Nephron (organoid): ENCODE data around the gene NCAM1.

Experiments used
- H3K27ac Mint-ChIP-seq, 3 experiments: 2 replicates each; pipeline ENCODE4 v1.8.0; 2020; ENCODE audit warnings: mixed read lengths in 3 of 3, mild to moderate bottlenecking in 2 of 3, moderate library complexity in 1 of 3
- H3K27me3 Mint-ChIP-seq: 2 replicates; pipeline ENCODE4 v1.8.0; 2021; ENCODE audit warnings: low read depth, mild to moderate bottlenecking, moderate library complexity, mixed read lengths
- H3K36me3 Mint-ChIP-seq: 2 replicates; pipeline ENCODE4 v1.8.0; 2020; ENCODE audit warnings: low read depth, mixed read lengths
- H3K4me1 Mint-ChIP-seq: 2 replicates; pipeline ENCODE4 v1.8.0; 2020; ENCODE audit warnings: mixed read lengths
- H3K4me3 Mint-ChIP-seq, 3 experiments: 2 replicates each; pipeline ENCODE4 v1.8.0; 2020; ENCODE audit warnings: mild to moderate bottlenecking in 3 of 3, mixed read lengths in 3 of 3, moderate library complexity in 2 of 3
- H3K9me3 Mint-ChIP-seq: 2 replicates; pipeline ENCODE4 v1.8.0; 2020; ENCODE audit warnings: mixed read lengths
- TF ChIP-seq, protein P1 (sequence below), 3 experiments: fragments of 200-600 bp; sonication (generic); IDR thresholded peaks; one replicate each; pipeline ENCODE4 v1.5.0; 2021; ENCODE audit warnings: antibody characterized with exemption in 3 of 3; ENCODE audit not compliant: unreplicated experiment in 3 of 3

Gene NCAM1

DNA sequence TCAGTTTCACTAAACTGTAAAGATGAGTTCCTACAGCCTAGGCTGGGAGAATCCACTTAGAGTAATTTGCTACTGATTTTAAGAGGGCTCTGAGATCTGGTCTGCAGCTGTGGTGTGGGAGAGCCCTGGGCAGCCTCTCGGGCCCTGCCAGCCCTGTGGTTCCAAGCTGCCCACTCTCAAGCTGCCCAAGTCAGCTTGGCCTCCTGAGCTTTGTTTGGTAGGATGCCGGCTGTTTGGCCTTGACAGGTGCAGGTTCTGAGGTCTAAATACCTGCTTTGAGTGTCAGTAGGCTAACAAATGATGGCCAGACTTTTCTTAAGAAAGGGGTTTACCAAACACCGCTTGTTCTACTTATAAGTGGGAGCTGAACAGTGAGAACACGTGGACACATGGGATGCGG is 219.9 kb downstream of the NCAM1 start:
- peaks cover 64% of the 10 kb centered on the region for H3K4me1 Mint-ChIP-seq
- no peaks in the 10 kb centered on the region for H3K9me3 Mint-ChIP-seq
- TF ChIP-seq, protein P1, sequence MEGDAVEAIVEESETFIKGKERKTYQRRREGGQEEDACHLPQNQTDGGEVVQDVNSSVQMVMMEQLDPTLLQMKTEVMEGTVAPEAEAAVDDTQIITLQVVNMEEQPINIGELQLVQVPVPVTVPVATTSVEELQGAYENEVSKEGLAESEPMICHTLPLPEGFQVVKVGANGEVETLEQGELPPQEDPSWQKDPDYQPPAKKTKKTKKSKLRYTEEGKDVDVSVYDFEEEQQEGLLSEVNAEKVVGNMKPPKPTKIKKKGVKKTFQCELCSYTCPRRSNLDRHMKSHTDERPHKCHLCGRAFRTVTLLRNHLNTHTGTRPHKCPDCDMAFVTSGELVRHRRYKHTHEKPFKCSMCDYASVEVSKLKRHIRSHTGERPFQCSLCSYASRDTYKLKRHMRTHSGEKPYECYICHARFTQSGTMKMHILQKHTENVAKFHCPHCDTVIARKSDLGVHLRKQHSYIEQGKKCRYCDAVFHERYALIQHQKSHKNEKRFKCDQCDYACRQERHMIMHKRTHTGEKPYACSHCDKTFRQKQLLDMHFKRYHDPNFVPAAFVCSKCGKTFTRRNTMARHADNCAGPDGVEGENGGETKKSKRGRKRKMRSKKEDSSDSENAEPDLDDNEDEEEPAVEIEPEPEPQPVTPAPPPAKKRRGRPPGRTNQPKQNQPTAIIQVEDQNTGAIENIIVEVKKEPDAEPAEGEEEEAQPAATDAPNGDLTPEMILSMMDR (IDR thresholded peaks at IDR 0.05; ENCODE audit: unreplicated experiment in 3 of 3) = no peak
- peak overlapping the region in 1 of 3 experiments; percentile 90 for H3K27ac Mint-ChIP-seq
- peaks cover 3% of the 10 kb centered on the region for H3K36me3 Mint-ChIP-seq
- H3K4me3 Mint-ChIP-seq = no peak overlapping the region
- no peaks in the 10 kb centered on the region for H3K27me3 Mint-ChIP-seq

DNA sequence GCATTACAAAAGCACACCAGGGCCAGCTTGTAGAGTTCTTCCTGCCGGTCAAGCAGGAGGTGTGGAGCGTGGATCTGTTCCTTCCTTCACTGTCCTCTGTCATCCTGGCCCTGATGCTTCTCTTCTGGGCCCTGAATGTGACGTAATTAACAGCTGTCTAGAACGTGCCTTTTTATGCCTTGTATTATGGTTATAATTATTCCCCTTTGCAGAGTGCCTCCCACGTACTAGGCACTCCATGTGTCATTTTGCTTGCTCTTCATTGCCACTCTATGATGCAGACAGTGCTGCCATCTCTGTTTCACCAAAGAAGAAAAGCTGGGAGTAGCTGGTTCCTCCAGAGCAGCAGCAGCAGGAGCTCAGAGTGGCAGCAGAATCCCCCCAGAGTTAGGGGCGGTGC is 221.1 kb downstream of the NCAM1 start:
- Mint-ChIP-seq H3K36me3 (peaks cover 3% of the 10 kb centered on the region), H3K9me3 (no peaks in the 10 kb centered on the region), H3K27ac (peak overlapping the region in 2 of 3 experiments; percentile 1 to 25), H3K4me3 (no peak overlapping the region), H3K4me1 (peaks cover 63% of the 10 kb centered on the region), H3K27me3 (no peaks in the 10 kb centered on the region)
- TF ChIP-seq, protein P1 (IDR thresholded peaks at IDR 0.05; ENCODE audit: unreplicated experiment in 3 of 3) = no peak

DNA sequence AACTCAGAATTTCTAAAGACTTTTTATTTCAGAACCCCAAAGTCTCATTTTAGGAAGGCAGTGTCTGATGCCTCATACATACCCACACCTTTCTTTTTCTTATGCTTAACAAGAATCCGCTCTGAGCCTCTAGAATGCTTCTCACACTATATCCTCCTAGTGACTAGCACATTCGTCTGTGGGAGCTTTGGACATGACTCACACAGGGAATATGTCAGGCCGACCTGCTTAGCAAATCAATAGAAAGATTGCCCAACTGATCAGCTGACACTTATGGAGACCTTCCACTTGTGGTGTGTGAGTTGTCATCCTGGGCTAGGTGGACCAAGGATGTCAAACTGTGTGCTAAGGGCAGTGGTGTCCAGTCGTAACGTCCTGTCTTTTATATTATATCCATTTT is 223.3 kb downstream of the NCAM1 start:
- H3K4me1 Mint-ChIP-seq = peaks cover 63% of the 10 kb centered on the region
- no peaks in the 10 kb centered on the region for H3K9me3 Mint-ChIP-seq
- H3K27ac Mint-ChIP-seq = no peak overlapping the region
- peaks cover 3% of the 10 kb centered on the region for H3K36me3 Mint-ChIP-seq
- H3K4me3 Mint-ChIP-seq = no peak overlapping the region
- H3K27me3 Mint-ChIP-seq = no peaks in the 10 kb centered on the region
- TF ChIP-seq, protein P1 (IDR thresholded peaks at IDR 0.05; ENCODE audit: unreplicated experiment in 3 of 3) = no peak

DNA sequence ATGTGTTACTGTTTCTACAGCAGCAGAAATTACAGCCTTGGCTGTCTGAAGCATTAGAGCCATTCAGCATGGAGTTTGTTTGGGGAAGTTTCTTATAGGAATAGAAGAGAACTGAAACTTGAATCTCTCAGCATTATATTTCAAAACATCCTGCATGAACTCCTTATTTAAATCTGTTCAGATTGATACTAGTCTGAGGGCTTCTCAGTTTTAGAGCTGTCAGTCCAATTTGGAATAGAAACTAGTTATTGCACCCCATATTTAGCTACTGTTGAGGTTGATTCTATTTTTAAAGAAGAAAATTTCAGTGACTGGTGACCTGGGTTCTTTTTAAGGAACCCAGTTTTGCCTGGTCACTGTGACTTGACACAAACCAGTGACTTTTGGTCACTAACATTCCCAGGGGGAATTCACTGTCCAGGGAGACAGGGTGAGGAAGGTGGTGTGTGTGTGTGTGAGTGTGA is 227.2 kb downstream of the NCAM1 start:
- H3K27ac Mint-ChIP-seq = peak overlapping the region; percentile 18 to 97 (median 96)
- no peaks in the 10 kb centered on the region for H3K27me3 Mint-ChIP-seq
- H3K9me3 Mint-ChIP-seq = no peaks in the 10 kb centered on the region
- TF ChIP-seq, protein P1 (IDR thresholded peaks at IDR 0.05; ENCODE audit: unreplicated experiment in 3 of 3) = no peak
- peaks cover 78% of the 10 kb centered on the region for H3K4me1 Mint-ChIP-seq
- H3K4me3 Mint-ChIP-seq = peak overlapping the region in 1 of 3 experiments; percentile 13
- peaks cover 3% of the 10 kb centered on the region for H3K36me3 Mint-ChIP-seq

DNA sequence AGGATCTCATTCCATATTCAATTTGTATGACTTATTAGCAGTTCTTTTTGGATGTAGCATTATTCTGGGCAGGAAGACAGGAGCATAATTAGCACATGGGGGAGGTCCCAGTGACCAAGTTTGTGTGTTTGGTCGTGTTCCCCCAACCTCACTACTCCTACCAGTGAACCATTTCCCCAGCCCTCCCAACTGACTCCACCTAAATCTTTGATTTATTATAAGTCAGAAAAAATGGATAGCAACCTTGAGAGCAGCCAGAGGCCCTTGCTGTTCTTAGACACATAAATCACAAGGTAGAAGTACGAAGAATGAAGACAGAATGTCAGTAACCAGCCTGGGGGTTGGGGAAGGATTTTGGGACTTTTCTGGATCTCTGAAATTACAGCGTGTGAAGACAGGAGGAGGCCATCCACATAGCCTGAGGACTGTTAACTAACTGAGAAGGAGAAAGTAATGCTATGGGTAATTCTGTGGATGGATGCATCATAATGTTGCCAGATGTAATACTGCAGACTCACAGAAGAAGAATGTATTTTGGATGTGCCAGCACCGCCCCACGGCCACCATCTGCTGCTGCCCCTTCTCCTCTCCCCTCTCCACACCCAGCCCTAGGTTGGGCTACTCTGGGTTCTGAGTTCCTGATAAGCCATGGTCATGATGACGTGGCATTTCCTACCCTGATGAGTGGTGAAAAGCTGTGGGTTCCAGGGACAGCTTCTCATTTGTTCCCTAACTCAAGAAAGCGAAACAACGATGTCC is 228.9 kb downstream of the NCAM1 start:
- Mint-ChIP-seq H3K9me3 (no peaks in the 10 kb centered on the region), H3K4me1 (peaks cover 92% of the 10 kb centered on the region)

More for the DNA sequence above, 228.9 kb downstream of the NCAM1 start:
- Mint-ChIP-seq H3K36me3 (peaks cover under 1% of the 10 kb centered on the region), H3K27ac (peak overlapping the region; percentile 56 to 97 (median 81)), H3K4me3 (peak overlapping the region in 2 of 3 experiments; percentile 2 to 38), H3K27me3 (no peaks in the 10 kb centered on the region)
- TF ChIP-seq, protein P1 (IDR thresholded peaks at IDR 0.05; ENCODE audit: unreplicated experiment in 3 of 3) = no peak
